Lung (tissue), 12 donors: ENCODE measurements around the gene CYP26A1. TPM values are rescaled to one million over a fixed set of nuclear protein-coding genes. Genes with fewer than 3 reads are reported as not detected.

Experiments
- ATAC-seq: fragments of 200-7000 bp; cut with Tn5 transposase; one replicate; pipeline ENCODE4 v1.9.1; 2020; ENCODE audit warnings: moderate number of reproducible peaks; ENCODE audit not compliant: insufficient read depth, low FRiP score
- DNase-seq, 3 donors: peaks; one replicate each; pipeline ENCODE4 v3.0.0-alpha.2; 2013 to 2017
- H3K27ac ChIP-seq, 2 donors: one replicate each; pipeline ENCODE4 v1.5.1; 2013; ENCODE audit warnings: mild to moderate bottlenecking in 2 of 2, moderate library complexity in 2 of 2, control low read depth in 1 of 2, inconsistent platforms in 1 of 2, low read depth in 1 of 2, low read length in 1 of 2
- H3K27me3 ChIP-seq, 3 donors: one replicate each; pipeline ENCODE4 v1.5.1; 2013; ENCODE audit warnings: low read length in 2 of 3; ENCODE audit not compliant: control insufficient read depth in 3 of 3, insufficient read depth in 3 of 3
- H3K36me3 ChIP-seq, 4 donors: one replicate each; pipeline ENCODE4 v1.5.1; 2013; ENCODE audit warnings: low read length in 4 of 4, mild to moderate bottlenecking in 1 of 4, moderate library complexity in 1 of 4; ENCODE audit not compliant: control insufficient read depth in 4 of 4, insufficient read depth in 4 of 4
- H3K4me1 ChIP-seq, 5 donors: one replicate each; pipeline ENCODE4 v1.5.1; 2013; ENCODE audit warnings: low read length in 5 of 5, mild to moderate bottlenecking in 2 of 5, moderate library complexity in 1 of 5; ENCODE audit not compliant: control insufficient read depth in 5 of 5, insufficient read depth in 5 of 5
- H3K4me3 ChIP-seq: one replicate; pipeline ENCODE4 v1.5.1; 2013; ENCODE audit warnings: mild to moderate bottlenecking, control low read depth, moderate library complexity
- H3K9ac ChIP-seq, 2 donors: one replicate each; pipeline ENCODE4 v1.5.1; 2013; ENCODE audit warnings: low read length in 2 of 2, control low read depth in 1 of 2; ENCODE audit not compliant: insufficient read depth in 1 of 2
- H3K9me3 ChIP-seq, 4 donors: one replicate each; pipeline ENCODE4 v1.5.1; 2013; ENCODE audit warnings: low read length in 3 of 4, mild to moderate bottlenecking in 1 of 4, moderate library complexity in 1 of 4; ENCODE audit not compliant: control insufficient read depth in 4 of 4, insufficient read depth in 3 of 4
- WGBS, 2 donors: extraction: QIAGEN DNeasy Blood & Tissue Kit; methylation state at CpG; one replicate each; pipeline ENCODE4 v1.1.7; 2013; 5-methylcytosine and 5-hydroxymethylcytosine counted together
- polyA plus RNA-seq, 2 donors: library from polyadenylated mRNA; stranded (reverse); fragments of 200-250 nt; gene quantifications; one replicate each; pipeline ENCODE4 v1.2.1, GENCODE V29; 2013
- total RNA-seq, 2 donors: library from RNA; depleted of rRNA in 1 of 2; stranded (reverse); fragments of >200 nt in 1 of 2; gene quantifications; one replicate each; pipeline ENCODE4 v1.2.1, GENCODE V29; 2014 to 2021
- TF ChIP-seq, protein P1 (sequence below): IDR thresholded peaks from 2 replicates; pipeline ENCODE4 v1.5.1; 2012; ENCODE audit warnings: mild to moderate bottlenecking; ENCODE audit errors: control extremely low read depth, extremely low read depth
- donor health status: control.
- donor health status: control.
- donor health status: Bipolar disorder and iron deficiency.
- donor health status: healthy.
- donor health status: DM: yes; HTN: yes; CAD: no.

CYP26A1 gene
- total and polyA plus RNA-seq, 4 donors = 0.02 to 0.08 TPM; not detected in 2

- H3K4me1 ChIP-seq = peaks cover 0 to 20% (median 12%) of the 10 kb centered on the region in 5 donors
- WGBS, 2 donors = 34 to 52% methylated on average over 43 to 45 of the region's 45 CpGs
- H3K27ac ChIP-seq = no peak overlapping the region
- peaks cover 0 to 3% (median 0%) of the 10 kb centered on the region in 4 donors for H3K36me3 ChIP-seq
- DNase-seq (no peak), ATAC-seq (no peak)
- peaks cover 0 to 6% (median 0%) of the 10 kb centered on the region in 4 donors for H3K9me3 ChIP-seq
- H3K9ac ChIP-seq = no peak overlapping the region
- TF ChIP-seq, protein P1, sequence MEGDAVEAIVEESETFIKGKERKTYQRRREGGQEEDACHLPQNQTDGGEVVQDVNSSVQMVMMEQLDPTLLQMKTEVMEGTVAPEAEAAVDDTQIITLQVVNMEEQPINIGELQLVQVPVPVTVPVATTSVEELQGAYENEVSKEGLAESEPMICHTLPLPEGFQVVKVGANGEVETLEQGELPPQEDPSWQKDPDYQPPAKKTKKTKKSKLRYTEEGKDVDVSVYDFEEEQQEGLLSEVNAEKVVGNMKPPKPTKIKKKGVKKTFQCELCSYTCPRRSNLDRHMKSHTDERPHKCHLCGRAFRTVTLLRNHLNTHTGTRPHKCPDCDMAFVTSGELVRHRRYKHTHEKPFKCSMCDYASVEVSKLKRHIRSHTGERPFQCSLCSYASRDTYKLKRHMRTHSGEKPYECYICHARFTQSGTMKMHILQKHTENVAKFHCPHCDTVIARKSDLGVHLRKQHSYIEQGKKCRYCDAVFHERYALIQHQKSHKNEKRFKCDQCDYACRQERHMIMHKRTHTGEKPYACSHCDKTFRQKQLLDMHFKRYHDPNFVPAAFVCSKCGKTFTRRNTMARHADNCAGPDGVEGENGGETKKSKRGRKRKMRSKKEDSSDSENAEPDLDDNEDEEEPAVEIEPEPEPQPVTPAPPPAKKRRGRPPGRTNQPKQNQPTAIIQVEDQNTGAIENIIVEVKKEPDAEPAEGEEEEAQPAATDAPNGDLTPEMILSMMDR = no peak
- H3K27me3 ChIP-seq = peaks cover 0 to 69% (median 63%) of the 10 kb centered on the region in 3 donors
- no peak overlapping the region for H3K4me3 ChIP-seq
Measured at GRCh38 chr10:93060887-93061593, 12.7 kb upstream of the CYP26A1 start.

DNA sequence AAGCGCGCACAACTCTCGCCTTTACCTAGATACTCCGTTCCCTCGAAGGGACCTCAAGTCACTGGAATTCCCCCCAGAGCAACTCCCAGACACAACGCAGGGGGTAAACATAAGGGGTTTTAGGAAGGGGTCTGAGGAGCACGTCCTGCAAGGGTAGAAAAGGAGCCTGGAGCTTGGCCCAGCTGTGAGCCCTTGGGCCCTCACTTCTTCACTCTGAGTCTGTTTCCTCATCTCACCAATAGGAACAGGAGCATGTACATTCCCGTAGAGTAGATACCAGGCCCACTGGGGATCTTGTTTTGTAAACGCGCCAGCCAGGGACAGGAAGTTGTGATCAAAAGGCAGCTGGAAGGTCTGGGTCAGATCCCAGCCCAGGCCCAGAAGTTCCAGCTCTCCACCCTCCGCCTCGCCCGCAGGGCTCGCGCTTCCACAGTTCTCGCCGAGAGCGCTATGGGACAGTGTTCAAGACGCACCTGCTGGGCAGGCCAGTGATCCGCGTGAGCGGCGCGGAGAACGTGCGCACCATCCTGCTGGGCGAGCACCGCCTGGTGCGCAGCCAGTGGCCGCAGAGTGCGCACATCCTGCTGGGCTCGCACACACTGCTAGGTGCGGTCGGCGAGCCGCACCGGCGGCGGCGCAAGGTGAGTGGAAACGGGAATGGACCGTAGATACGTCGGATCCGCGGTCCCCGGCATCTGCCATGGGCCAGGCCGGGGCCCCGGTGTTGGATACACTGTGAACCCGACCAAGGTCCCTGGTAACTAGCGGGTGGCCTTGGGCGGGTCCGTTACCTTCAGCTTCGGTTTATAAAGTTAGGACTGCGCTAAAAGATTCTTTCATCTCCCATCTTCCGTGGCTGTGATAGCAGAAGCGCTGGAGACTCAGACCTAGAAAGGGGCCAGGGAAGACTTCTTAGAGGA is 11.8 kb upstream of the CYP26A1 start:
- Histone ChIP-seq H3K4me1 (peaks cover 0 to 20% (median 12%) of the 10 kb centered on the region in 5 donors), H3K9ac (no peak overlapping the region), H3K27ac (no peak overlapping the region), H3K9me3 (peaks cover 0 to 6% (median 0%) of the 10 kb centered on the region in 4 donors), H3K27me3 (peaks cover 0 to 76% (median 71%) of the 10 kb centered on the region in 3 donors), H3K4me3 (no peak overlapping the region), H3K36me3 (peaks cover 0 to 3% (median 0%) of the 10 kb centered on the region in 4 donors)
- TF ChIP-seq, protein P1 = no peak
- 8 to 18% methylated on average over 56 to 57 of the region's 57 CpGs for WGBS, 2 donors
- ATAC-seq (no peak), DNase-seq (no peak)

DNA sequence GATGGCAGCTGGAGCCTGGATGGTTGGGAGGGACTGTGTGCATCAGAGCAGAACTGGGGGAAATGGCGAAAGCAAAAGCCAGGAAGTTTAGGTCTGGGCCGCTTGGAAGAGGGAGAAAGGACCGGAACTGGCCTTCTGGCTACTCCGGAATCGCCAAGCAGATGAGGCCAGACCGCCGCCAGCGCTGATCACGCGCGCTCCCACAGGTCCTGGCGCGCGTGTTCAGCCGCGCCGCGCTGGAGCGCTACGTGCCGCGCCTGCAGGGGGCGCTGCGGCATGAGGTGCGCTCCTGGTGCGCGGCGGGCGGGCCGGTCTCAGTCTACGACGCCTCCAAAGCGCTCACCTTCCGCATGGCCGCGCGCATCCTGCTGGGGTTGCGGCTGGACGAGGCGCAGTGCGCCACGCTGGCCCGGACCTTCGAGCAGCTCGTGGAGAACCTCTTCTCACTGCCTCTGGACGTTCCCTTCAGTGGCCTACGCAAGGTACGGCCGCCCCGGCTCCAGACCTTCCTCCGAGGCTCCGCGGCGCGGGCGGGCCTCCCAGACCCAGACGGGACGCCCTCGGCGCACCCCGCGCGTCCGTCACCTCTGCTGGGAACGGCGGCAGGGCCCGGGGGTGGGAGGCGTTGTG is 11.1 kb upstream of the CYP26A1 start:
- ATAC-seq (peak; percentile 43), DNase-seq (peak in 1 of 3 donors; percentile 36)
- TF ChIP-seq, protein P1 = no peak
- peaks cover 0 to 3% (median 0%) of the 10 kb centered on the region in 4 donors for H3K36me3 ChIP-seq
- no peak overlapping the region for H3K27ac ChIP-seq
- peaks cover 0 to 20% (median 12%) of the 10 kb centered on the region in 5 donors for H3K4me1 ChIP-seq
- peaks cover 0 to 84% (median 77%) of the 10 kb centered on the region in 3 donors for H3K27me3 ChIP-seq
- WGBS, 2 donors = 1 to 13% methylated on average over 64 to 68 of the region's 68 CpGs
- H3K9ac ChIP-seq = no peak overlapping the region
- H3K4me3 ChIP-seq = no peak overlapping the region
- peaks cover 0 to 6% (median 0%) of the 10 kb centered on the region in 4 donors for H3K9me3 ChIP-seq
